GM19467 (cell line): Measurements from ENCODE around the gene CCDC154.
"Not testable (repeated sequence)": the region's sequence is repeated elsewhere in the genome, so short reads cannot be mapped to it uniquely, and the experiment has no call there.

Experiments used
- ATAC-seq: cut with Tn5 transposase; IDR thresholded peaks from one replicate; pipeline ENCODE4 v1.9.1; 2021; ENCODE audit warnings: mild to moderate bottlenecking, moderate library complexity; ENCODE audit not compliant: unreplicated experiment

CCDC154 gene, protein sequence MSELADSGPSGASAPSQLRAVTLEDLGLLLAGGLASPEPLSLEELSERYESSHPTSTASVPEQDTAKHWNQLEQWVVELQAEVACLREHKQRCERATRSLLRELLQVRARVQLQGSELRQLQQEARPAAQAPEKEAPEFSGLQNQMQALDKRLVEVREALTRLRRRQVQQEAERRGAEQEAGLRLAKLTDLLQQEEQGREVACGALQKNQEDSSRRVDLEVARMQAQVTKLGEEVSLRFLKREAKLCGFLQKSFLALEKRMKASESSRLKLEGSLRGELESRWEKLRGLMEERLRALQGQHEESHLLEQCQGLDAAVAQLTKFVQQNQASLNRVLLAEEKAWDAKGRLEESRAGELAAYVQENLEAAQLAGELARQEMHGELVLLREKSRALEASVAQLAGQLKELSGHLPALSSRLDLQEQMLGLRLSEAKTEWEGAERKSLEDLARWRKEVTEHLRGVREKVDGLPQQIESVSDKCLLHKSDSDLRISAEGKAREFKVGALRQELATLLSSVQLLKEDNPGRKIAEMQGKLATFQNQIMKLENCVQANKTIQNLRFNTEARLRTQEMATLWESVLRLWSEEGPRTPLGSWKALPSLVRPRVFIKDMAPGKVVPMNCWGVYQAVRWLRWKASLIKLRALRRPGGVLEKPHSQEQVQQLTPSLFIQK

GRCh38 chr16:1443980-1444729, at the start of gene CCDC154:
CCDC154 (minus strand) TSS chr16:1444556; CDS start chr16:1444322, 234 bp downstream.
- no peak for ATAC-seq

DNA sequence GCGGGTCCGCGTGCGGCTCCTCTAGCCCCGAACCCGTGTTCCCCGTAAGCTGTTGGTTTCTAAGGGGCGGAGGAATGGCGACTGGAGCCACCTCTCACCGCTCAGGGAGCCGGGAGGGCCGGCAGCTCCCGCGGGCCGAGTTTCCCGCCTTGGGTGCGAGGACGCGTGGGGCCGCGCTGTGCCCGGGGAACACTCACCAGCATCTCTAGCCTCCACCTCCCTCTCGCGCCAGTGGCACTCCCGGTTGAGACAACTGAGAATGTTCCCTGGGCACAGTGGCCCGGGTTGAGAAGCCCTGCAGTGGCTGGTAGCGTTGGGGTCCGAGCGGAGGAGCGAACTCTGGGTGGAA, 49.4 kb upstream of the CCDC154 start:
- no peak for ATAC-seq

DNA sequence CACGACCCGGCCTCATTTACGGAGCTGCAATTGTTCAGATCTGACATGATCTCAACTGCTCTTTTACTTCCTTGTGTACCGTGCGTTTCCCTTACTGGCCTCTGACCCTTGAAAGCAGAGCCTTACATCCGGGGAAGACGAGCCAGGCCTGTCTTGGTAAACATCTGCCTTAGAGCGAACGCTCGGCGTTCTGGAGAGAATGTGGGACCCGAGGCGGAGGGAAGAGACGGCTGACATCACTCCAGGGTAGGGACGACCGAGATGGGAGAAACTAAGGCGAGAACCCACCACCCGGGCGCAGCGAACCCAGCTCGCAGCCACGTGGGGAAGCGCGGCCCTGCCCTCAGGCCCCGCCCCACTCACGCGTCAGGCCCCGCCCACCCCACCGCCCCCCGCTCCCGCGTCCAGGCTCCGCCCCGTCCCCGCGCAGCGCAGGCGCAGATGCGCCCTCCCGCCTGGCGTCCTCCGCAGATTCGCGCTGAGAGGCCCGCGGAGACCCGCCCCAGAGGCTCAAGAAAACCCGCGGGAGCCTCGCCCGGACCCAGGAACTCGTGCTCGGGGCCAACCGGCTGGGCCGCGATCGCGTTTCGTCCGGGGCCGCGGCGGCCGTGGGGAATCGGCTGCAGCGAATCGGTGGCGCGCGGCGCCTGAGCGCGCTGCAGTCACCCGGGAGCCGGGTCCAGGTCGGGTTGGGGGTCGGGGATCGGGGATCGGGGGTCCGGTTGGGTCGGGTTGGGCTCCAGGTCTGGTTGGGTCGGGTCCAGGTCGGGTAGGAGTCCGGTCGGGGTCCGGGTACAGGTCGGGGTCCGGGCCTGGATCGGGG, 48.8 kb upstream of the CCDC154 start, which contains the start of gene TELO2:
TELO2 (plus strand) TSS at position 438 of the 823 bp plus-strand sequence. CDS start 922 bp downstream, outside the sequence.
- peak; percentile 46 for ATAC-seq

- ATAC-seq, result no peak
Measured at GRCh38 chr16:1492082-1492922, 47.9 kb upstream of the CCDC154 start.

GRCh38 chr16:1491327-1491726, 47.0 kb upstream of the CCDC154 start:
- no peak for ATAC-seq

DNA sequence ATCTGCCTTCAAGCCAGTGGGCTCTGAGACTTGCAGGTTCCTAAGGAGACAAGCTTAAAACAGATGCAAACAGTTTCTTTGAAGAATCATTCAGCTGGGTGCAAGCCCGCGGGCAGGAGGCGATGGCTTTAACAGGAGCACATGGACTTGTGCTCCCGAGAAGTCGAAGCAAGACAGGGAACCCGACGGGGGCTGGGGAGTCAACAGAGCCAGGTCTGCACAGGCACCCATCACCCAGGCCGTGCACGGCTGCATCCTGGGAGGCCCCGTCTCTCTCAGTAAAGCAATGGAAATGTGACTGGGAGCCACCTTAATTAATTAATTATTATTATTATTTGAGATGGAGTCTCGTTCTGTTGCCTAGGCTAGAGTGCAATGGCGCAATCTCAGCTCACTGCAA, 44.7 kb upstream of the CCDC154 start:
- ATAC-seq, result no peak

- no peak for ATAC-seq
Measured at GRCh38 chr16:1488619-1489018, 44.3 kb upstream of the CCDC154 start, which contains the start of gene PTX4. PTX4 (minus strand) TSS chr16:1488944; CDS start chr16:1488909, 35 bp downstream.

- ATAC-seq, result no peak
Measured at GRCh38 chr16:1488054-1488601, 43.8 kb upstream of the CCDC154 start.

DNA sequence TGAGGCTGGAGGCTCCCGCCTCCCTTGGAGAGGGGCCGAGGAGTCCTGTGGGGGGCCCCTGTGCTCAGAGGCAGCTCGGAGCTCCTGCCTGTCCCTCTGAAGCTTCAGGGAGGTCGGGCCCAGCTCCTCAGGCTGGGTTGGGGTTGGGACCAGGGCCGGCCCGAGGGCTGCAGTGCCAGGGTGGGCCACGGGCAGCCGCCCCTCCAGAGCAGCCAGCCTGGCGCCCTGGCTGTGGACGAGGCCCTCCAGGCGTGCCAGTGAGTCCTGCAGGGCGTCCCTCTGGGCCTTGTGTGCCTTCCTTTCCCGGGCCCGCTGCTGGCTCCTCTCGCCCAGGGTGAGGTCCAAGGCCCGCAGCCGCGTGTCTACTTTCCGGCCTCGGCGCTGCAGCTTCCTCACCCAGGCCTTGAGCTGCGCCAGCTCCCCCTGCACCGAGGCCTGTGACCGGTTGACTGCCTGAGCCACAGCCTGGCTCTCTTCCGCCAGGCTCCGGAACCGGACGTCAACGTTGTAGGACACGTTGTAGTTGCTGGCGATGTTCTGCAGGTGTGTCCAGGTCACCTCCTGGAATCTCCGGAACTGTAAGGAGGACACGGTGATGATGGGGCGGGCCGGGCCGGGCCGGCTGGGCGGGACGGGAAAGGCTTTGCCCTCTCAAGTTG, 43.2 kb upstream of the CCDC154 start:
- ATAC-seq, result no peak

DNA sequence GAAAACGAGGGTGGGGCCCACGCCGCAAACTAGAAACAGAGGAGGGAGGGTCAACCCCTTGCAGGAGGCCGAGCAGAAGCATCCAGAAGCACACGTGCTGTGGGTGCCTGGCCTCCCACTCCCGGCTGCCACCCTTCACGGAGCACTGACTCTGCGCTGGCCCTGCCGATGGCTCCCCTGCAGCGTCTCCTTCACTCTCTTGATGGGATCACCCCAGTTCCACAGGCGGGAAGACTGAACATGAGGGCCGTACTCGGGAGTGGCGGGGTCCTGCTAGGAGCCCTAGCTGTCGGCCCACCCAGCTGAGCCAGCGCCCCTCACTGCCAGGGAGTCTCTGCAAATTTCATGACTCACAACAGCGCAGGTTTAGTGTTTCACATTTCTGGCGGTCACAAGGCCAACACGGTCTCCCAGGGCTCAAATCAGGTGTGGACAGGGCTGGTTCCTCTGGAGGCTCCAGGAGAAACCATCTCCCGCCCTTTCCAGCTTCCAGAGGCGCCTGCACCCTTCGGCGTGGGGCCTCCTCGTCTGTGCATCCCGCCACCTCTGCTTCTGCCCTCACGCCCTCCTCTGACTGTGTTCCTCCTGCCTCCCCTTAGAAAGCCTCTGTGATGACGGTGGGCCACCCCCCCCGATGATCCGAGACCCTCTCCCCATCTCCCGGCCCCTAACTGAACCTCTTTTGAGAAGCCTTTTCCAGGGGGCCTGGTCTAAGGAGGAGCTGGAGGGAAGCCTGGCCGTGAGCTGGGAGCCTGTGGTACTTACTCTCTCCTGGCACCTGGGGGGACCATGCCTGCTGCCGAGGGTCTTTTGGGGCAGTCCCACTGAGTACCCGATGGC, 42.4 kb upstream of the CCDC154 start:
- no peak for ATAC-seq

GRCh38 chr16:1485847-1486496, 41.6 kb upstream of the CCDC154 start:
- ATAC-seq, result no peak

DNA sequence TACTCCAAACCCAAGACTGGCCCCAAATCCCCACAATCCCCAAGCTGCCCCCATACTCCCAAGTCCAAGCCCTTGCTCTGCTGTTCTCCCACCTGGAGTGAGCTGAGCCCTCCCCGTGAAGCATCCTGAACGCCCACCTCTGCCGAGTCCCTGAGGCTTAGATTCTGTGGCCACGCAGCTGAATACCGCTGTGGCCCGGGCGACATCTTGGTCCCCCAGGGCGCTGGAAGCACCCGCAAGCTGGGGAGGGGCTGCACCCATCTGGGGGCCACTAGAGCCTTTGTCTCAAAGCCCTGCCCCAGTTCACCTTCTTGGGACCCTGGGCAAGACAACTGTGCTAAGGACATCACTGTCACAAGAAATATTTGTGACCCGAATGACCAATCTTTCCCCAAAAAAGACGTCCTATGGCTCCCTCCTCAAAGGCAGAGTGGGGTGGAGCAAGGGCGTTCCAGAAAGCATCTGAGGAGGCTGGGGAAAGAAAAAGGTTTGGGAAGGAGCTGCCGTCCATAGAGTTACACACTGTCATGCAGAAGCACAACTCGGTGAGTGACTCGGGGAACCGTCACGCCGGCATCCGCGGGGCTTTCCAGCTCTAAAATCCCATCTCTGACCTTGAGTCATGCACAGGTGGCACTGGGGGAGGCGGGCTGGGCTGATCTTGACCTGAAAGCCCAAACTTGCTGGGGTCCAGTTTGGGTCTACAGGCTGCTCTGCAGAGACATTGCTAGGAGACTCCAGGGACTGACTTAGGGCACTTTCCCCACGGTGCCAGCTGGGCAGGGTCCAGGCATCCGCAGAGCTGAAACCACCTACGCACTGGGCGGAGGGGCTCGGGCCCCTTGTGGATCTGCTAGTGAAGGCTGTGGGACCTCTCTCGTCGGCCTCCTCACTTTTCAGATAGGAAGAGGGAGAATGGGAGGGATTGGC, 37.8 kb upstream of the CCDC154 start:
- ATAC-seq, result no peak

DNA sequence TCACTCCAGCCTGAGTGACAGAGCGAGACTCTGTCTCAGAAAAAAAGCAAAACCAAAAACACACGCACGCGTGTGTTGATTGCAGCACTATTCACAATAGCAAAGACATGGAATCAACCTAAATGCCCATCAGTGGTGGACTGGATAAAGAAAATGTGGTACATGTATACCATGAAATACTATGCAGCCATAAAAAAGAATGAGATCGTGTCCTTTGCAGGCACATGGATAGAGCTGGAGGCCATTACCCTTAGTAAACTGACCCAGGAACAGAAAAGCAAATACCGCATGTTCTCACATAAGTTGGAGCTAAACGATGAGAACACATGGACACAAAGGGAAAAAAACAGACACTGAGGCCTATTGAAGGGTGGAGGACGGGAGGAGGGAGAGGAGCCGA, 34.6 kb upstream of the CCDC154 start:
- ATAC-seq, result not testable (repeated sequence)

DNA sequence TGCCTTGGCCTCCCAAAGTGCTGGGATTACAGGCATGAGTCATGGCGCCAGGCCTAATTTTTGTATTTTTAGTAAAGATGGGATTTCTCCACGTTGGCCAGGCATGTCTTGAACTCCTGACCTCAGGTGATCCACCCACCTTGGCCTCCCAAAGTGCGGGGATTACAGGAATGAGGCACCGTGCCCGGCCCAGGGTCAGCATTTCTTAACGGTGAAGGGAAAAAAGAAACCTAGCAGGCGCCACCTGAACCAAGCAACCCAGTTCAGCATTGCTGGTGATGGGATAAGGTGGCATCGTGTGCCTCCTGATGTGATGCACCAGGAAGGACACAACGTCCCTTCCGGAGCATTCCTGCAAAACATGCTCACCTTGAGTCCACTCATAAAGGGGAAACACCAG, 32.7 kb upstream of the CCDC154 start:
- no peak for ATAC-seq

GRCh38 chr16:1475552-1476114, 31.3 kb upstream of the CCDC154 start:
- no peak for ATAC-seq
